Esophagus muscularis mucosa (tissue), 4 donors: ENCODE measurements around the gene FIBIN. TPM values are rescaled to one million over a fixed set of nuclear protein-coding genes. Genes with fewer than 3 reads are reported as not detected.

ENCODE experiments used
- DNase-seq: peaks from one replicate; pipeline ENCODE4 v3.0.0-alpha.2; 2017; ENCODE audit errors: extremely low spot score
- H3K27ac ChIP-seq, 4 donors: fragments of 200-600 bp; sonication (generic); replicated peaks in 1 of 4; 1 replicate in 3 of 4; 2 replicates in 1 of 4; pipeline ENCODE4 v1.5.1; 2016 to 2019; ENCODE audit warnings: mild to moderate bottlenecking in 1 of 4
- H3K27me3 ChIP-seq, 4 donors: fragments of 200-600 bp; sonication (generic); one replicate each; pipeline versions ENCODE4 v1.5.1 to v1.6.0; 2016 to 2019
- H3K36me3 ChIP-seq, 4 donors: fragments of 200-600 bp; sonication (generic); one replicate each; pipeline ENCODE4 v1.5.1; 2016 to 2019
- H3K4me1 ChIP-seq, 4 donors: fragments of 200-600 bp; sonication (generic); one replicate each; pipeline ENCODE4 v1.5.1; 2016 to 2019
- H3K4me3 ChIP-seq, 4 donors: fragments of 200-600 bp; sonication (generic); 1 replicate in 2 of 4; 2 replicates in 2 of 4; pipeline ENCODE4 v1.5.1; 2016 to 2019; ENCODE audit warnings: mild to moderate bottlenecking in 4 of 4, moderate library complexity in 1 of 4
- H3K9me3 ChIP-seq, 4 donors: fragments of 200-600 bp; sonication (generic); 1 replicate in 3 of 4; 2 replicates in 1 of 4; pipeline ENCODE4 v1.5.1; 2016 to 2019
- EP300 ChIP-seq: sonication (generic); formaldehyde crosslinking; IDR thresholded peaks from one replicate; pipeline ENCODE4 v1.6.1; 2017; ENCODE audit warnings: antibody characterized with exemption
- POLR2A ChIP-seq: fragments of 450-650 bp; IDR thresholded peaks from one replicate; pipeline ENCODE4 v1.6.1; 2017; ENCODE audit warnings: antibody characterized with exemption, moderate library complexity, mild to moderate bottlenecking, low read depth
- POLR2AphosphoS5 ChIP-seq, 2 donors: sonication (generic); formaldehyde crosslinking; IDR thresholded peaks; one replicate each; pipeline ENCODE4 v1.6.1; 2017; ENCODE audit warnings: antibody characterized with exemption in 2 of 2
- WGBS: methylation state at CpG from one replicate; pipeline ENCODE4 v1.1.5; 2018; 5-methylcytosine and 5-hydroxymethylcytosine counted together
- intact Hi-C: fragments of 100-400 bp; cut with DNase I; formaldehyde crosslinking; loops from one replicate; pipeline ENCODE4 v1.15.1; 2023
- total RNA-seq, 4 donors: library from RNA; depleted of rRNA; stranded (reverse); fragments of >200 nt; gene quantifications; one replicate each; pipeline versions ENCODE4 v1.1.0 to v1.2.1, GENCODE V29; 2016
- TF ChIP-seq, protein P1 (sequence below), 3 experiments: fragments of 200-600 bp in 2 of 3; fragments of 450-650 bp in 1 of 3; sonication (generic) in 2 of 3; IDR thresholded peaks; one replicate each; pipeline ENCODE4 v1.5.1; 2017 to 2019; ENCODE audit warnings: antibody characterized with exemption in 3 of 3, mild to moderate bottlenecking in 2 of 3, moderate library complexity in 1 of 3

FIBIN gene
- total RNA-seq, 4 donors from 2014 or later = 76.4 to 151 (median 101) TPM

DNA sequence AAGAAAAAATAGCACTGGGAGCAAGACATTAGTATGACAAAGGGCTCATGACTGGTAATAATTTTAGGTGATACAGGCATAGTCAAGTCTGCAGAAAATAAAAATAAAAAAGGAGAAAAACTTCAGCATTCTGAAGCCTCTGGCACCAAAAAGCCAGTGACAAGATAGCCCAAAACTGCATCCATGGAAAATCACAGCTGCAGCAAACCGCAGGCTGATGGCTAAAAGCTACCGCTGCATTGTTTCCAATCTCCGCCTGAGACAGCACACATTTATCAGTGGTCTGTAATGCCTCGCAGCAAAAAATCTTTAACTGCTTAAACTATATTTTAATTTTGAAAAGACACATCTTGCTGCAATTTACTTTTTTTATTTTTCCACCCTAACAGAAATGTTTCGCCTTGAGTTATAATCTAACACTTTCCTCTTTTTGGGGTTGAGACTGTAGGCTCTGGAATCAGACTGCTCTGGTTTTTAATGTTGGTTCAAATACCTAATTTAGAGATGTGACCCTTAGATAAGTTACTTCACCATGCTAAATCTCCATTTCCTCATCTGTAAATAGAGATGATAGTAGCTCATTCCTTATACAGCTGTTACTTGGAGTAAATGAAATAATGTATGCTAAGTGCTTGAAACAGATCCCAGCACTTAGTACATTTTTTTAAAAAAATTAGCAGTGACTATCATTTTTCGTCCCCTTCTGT is 42.0 kb upstream of the FIBIN start:
- intact Hi-C loops = no loop called here
- Histone ChIP-seq H3K27ac (no peak overlapping the region), H3K4me1 (peaks cover 0 to 28% (median 21%) of the 10 kb centered on the region in 4 donors), H3K9me3 (no peaks in the 10 kb centered on the region), H3K27me3 (no peaks in the 10 kb centered on the region), H3K4me3 (no peak overlapping the region), H3K36me3 (no peaks in the 10 kb centered on the region)
- DNase-seq = no peak
- TF ChIP-seq, protein P1, sequence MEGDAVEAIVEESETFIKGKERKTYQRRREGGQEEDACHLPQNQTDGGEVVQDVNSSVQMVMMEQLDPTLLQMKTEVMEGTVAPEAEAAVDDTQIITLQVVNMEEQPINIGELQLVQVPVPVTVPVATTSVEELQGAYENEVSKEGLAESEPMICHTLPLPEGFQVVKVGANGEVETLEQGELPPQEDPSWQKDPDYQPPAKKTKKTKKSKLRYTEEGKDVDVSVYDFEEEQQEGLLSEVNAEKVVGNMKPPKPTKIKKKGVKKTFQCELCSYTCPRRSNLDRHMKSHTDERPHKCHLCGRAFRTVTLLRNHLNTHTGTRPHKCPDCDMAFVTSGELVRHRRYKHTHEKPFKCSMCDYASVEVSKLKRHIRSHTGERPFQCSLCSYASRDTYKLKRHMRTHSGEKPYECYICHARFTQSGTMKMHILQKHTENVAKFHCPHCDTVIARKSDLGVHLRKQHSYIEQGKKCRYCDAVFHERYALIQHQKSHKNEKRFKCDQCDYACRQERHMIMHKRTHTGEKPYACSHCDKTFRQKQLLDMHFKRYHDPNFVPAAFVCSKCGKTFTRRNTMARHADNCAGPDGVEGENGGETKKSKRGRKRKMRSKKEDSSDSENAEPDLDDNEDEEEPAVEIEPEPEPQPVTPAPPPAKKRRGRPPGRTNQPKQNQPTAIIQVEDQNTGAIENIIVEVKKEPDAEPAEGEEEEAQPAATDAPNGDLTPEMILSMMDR (IDR thresholded peaks at IDR 0.05) = no peak
- no peak for TF ChIP-seq POLR2A
- TF ChIP-seq POLR2AphosphoS5 (IDR thresholded peaks at IDR 0.05) = no peak
- no peak for TF ChIP-seq EP300
- WGBS = 72% methylated on average over 6 of the region's 6 CpGs

DNA sequence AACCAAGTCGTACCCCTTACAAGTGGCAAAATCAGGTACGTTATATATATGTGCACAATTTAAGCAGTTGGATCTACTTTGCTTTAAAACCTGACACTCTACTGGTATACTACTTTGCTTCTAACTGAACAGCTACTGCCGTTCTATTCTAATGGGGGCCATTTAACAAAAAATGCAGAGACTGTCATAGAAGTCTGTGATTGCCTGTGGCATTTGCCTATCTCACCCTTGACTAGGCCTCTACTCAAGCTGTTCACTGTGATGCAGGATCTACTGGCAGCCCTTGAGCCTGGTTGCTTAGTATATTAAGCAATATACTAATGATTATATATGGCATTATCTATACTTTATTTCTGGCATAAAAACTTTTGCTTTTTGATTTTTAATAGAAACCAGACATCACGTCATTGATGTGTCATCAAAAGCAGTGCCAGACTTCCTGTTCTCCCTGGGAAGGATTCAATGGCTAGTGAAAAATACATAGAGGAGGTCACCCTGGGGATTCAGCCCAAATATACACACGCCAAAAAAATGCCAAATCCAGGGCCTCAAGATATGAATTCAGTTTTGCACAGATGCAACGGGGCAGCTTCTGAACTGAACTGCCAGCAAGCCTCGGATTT is 40.0 kb upstream of the FIBIN start:
- Histone ChIP-seq H3K4me1 (peaks cover 0 to 12% (median 6%) of the 10 kb centered on the region in 4 donors), H3K4me3 (no peak overlapping the region), H3K9me3 (no peaks in the 10 kb centered on the region), H3K27me3 (no peaks in the 10 kb centered on the region), H3K36me3 (no peaks in the 10 kb centered on the region), H3K27ac (no peak overlapping the region)
- intact Hi-C loops = no loop called here
- 73% methylated on average over 7 of the region's 7 CpGs for WGBS
- DNase-seq = no peak
- TF ChIP-seq POLR2AphosphoS5 (IDR thresholded peaks at IDR 0.05) (no peak), POLR2A (no peak), EP300 (no peak)
- TF ChIP-seq, protein P1 (IDR thresholded peaks at IDR 0.05) = no peak

DNA sequence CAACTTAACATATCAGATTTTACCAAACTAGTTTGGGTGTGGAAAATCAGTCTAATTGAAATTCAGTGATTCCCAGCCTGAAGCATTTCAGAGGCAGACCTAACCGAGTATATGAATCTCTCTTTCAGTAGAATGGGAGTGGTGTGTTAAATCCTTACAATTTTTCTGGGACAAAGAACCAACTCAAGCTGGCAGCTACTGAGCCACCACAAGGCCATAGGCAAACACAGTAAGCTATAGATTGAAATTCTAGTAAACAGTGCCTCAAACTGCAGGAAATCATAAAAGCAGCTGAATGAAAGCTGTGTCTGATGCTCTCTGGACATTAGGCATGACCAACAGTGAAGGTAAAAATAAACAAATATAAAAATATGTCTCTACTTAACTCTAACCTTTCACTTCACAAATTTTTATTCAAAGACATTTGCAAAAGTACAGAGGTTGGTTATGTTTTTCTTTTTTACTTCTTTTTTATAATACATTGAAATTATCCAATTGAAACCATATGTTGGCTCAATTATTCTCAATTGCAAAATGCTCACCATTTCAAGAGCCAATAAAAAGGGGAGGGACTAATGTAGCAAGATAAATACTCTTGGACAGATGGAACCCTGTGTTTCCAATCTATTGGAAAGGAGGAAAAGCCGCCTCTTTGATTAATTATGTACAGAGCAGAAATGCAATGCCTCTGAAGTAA is 35.8 kb upstream of the FIBIN start:
- Histone ChIP-seq H3K27me3 (no peaks in the 10 kb centered on the region), H3K4me1 (no peaks in the 10 kb centered on the region), H3K9me3 (no peaks in the 10 kb centered on the region), H3K36me3 (no peaks in the 10 kb centered on the region), H3K27ac (no peak overlapping the region), H3K4me3 (no peak overlapping the region)
- intact Hi-C loops = no loop called here
- no peak for TF ChIP-seq POLR2AphosphoS5 (IDR thresholded peaks at IDR 0.05)
- DNase-seq = no peak
- 86% methylated on average over 2 of the region's 2 CpGs for WGBS

DNA sequence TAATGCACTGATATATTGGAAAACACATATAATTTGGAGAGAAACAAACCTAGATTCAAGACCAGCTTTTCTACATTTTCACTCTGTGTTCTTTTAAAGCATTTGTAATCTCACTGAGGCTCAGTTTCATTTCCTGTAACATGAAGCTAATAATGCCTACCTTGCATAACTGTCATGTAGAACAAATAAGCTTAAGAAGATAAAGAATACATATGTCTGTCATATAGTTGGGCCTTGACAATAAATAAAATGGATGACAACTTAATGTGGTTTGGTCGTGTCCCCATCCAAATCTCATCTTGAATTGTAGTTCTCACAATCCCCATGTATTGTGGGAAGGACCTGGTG is 35.2 kb upstream of the FIBIN start:
- 82% methylated on average over 1 of the region's 1 CpG for WGBS
- intact Hi-C loops = no loop called here

DNA sequence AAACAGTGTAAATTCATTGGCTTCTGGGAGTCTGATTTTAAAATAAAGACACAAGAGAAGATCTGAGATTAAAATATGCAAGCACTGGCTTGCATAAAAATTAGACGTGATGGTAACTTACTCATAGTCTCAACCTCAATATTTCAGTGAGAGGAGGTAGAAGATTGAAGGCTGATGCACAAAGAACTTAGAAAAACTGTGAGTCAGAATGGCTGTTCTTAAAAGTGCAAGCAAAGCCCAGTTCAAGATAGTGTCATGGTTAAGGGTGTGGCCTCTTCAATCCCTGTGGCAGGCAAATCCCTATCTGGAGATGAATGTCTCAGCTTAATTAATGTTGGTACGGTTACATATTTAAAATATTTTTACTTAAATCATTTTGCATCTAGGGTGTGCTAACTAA is 33.6 kb upstream of the FIBIN start:
- WGBS = 59% methylated on average over 2 of the region's 2 CpGs
- Histone ChIP-seq H3K27me3 (no peaks in the 10 kb centered on the region), H3K9me3 (no peaks in the 10 kb centered on the region), H3K36me3 (no peaks in the 10 kb centered on the region), H3K4me1 (peaks cover 0 to 6% (median 2%) of the 10 kb centered on the region in 4 donors), H3K27ac (no peak overlapping the region), H3K4me3 (no peak overlapping the region)
- TF ChIP-seq POLR2AphosphoS5 (IDR thresholded peaks at IDR 0.05) = no peak
- no peak for TF ChIP-seq POLR2A
- TF ChIP-seq, protein P1 (IDR thresholded peaks at IDR 0.05) = no peak
- no peak for TF ChIP-seq EP300
- DNase-seq = no peak
- intact Hi-C loops = no loop called here

More for the DNA sequence above, 35.2 kb upstream of the FIBIN start:
- Histone ChIP-seq H3K4me3 (no peak overlapping the region), H3K9me3 (no peaks in the 10 kb centered on the region), H3K27me3 (no peaks in the 10 kb centered on the region), H3K27ac (no peak overlapping the region), H3K36me3 (no peaks in the 10 kb centered on the region), H3K4me1 (no peaks in the 10 kb centered on the region)
- TF ChIP-seq EP300 = no peak
- no peak for TF ChIP-seq POLR2A
- TF ChIP-seq POLR2AphosphoS5 (IDR thresholded peaks at IDR 0.05) = no peak
- TF ChIP-seq, protein P1 (IDR thresholded peaks at IDR 0.05) = no peak
- DNase-seq = no peak
